ENCODE results near the gene DPH3.

DNA sequence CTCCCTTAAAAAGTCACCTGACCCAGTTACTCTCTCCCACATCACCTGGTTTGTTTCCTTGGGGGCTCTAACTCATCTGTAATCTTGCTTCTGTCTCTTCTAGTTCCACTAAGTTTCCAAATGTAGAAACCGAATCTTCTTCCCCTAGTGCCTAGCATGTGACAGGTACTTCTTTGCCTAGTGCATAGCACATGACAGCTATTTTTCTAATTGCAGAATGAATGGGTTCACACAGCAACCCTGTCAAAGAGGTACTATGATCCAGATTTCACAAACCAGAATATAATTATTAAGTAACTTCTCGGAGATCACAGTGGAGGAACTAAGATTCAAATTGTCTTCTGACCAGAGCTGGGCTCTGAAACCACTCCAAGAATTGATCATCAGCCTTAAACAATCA lies 7.4 kb downstream of the DPH3 start:
- TF ChIP-seq, protein P1, sequence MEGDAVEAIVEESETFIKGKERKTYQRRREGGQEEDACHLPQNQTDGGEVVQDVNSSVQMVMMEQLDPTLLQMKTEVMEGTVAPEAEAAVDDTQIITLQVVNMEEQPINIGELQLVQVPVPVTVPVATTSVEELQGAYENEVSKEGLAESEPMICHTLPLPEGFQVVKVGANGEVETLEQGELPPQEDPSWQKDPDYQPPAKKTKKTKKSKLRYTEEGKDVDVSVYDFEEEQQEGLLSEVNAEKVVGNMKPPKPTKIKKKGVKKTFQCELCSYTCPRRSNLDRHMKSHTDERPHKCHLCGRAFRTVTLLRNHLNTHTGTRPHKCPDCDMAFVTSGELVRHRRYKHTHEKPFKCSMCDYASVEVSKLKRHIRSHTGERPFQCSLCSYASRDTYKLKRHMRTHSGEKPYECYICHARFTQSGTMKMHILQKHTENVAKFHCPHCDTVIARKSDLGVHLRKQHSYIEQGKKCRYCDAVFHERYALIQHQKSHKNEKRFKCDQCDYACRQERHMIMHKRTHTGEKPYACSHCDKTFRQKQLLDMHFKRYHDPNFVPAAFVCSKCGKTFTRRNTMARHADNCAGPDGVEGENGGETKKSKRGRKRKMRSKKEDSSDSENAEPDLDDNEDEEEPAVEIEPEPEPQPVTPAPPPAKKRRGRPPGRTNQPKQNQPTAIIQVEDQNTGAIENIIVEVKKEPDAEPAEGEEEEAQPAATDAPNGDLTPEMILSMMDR (IDR thresholded peaks at IDR 0.05; ENCODE audit: insufficient read depth, low read length, poor library complexity, severe bottlenecking), result no peak
- no peak for TF ChIP-seq EZH2phosphoT487 (conservative IDR thresholded peaks at IDR 0.05; ENCODE audit: low read length)
